Left ventricle myocardium inferior (tissue), 1 donor: ENCODE results near the gene SERTAD3. TPM values are rescaled to one million over a fixed set of nuclear protein-coding genes. Genes with fewer than 3 reads are reported as not detected.

Experiments
- DNase-seq: peaks from one replicate; pipeline ENCODE4 v3.0.0-alpha.2; 2020
- H3K27ac ChIP-seq: fragments of 200-600 bp; replicated peaks from 2 replicates; pipeline ENCODE4 v1.8.0; 2021
- H3K27me3 ChIP-seq: fragments of 200-600 bp; 2 replicates; pipeline ENCODE4 v1.8.0; 2021; ENCODE audit warnings: low read depth
- H3K36me3 ChIP-seq: fragments of 200-600 bp; 2 replicates; pipeline ENCODE4 v1.8.0; 2021
- H3K4me1 ChIP-seq: fragments of 200-600 bp; 2 replicates; pipeline ENCODE4 v1.8.0; 2021
- H3K4me3 ChIP-seq: fragments of 200-600 bp; 2 replicates; pipeline ENCODE4 v1.8.0; 2021; ENCODE audit warnings: mild to moderate bottlenecking, moderate library complexity
- H3K9me3 ChIP-seq: fragments of 200-600 bp; replicated peaks from 2 replicates; pipeline ENCODE4 v1.8.0; 2021
- CTCF ChIP-seq: fragments of 200-600 bp; IDR thresholded peaks from 2 replicates; pipeline ENCODE4 v1.8.0; 2021; ENCODE audit warnings: antibody characterized with exemption, mild to moderate bottlenecking, borderline replicate concordance
- intact Hi-C: fragments of 100-400 bp; cut with micrococcal nuclease; formaldehyde crosslinking; loops from one replicate; pipeline ENCODE4 v1.11.0; 2022
- total RNA-seq: library from RNA; stranded (reverse); fragmentation: NEBNext Ultra II Directional; extraction: Animal tissue kit (Norgen Biotek cat#: 25700); gene quantifications from one replicate; pipeline ENCODE4 v1.2.1, GENCODE V29; 2021
- donor health status: DM: no; HTN: yes; CAD: no; lungs with severe emphysema.

SERTAD3 gene
- total RNA-seq, 1 donor from 2014 or later, result 16.2 TPM

GRCh38 chr19:40392894-40393517 is 51.1 kb downstream of the SERTAD3 start:
- peak; percentile 46 for TF ChIP-seq CTCF
- no peaks in the 10 kb centered on the region for H3K36me3 ChIP-seq
- H3K27me3 ChIP-seq, result no peaks in the 10 kb centered on the region
- H3K4me3 ChIP-seq, result no peak overlapping the region
- peaks cover 3% of the 10 kb centered on the region for H3K4me1 ChIP-seq
- no peak overlapping the region for H3K27ac ChIP-seq
- no peak for DNase-seq
- no peaks in the 10 kb centered on the region for H3K9me3 ChIP-seq
- intact Hi-C loops, result no loop called here

GRCh38 chr19:40392123-40392522 is 52.0 kb downstream of the SERTAD3 start:
- intact Hi-C loops, result no loop called here

More at GRCh38 chr19:40392123-40392522, 52.0 kb downstream of the SERTAD3 start:
- Histone ChIP-seq H3K9me3 (no peaks in the 10 kb centered on the region), H3K4me3 (no peak overlapping the region), H3K4me1 (peaks cover 3% of the 10 kb centered on the region), H3K36me3 (no peaks in the 10 kb centered on the region), H3K27me3 (no peaks in the 10 kb centered on the region), H3K27ac (no peak overlapping the region)
- no peak for TF ChIP-seq CTCF
- DNase-seq, result no peak

Other genes starting within 250 kb of the SERTAD3 start
- not detected for gene TTC9B, start 226.0 kb downstream of the SERTAD3 start, total RNA-seq
- gene CCNP, start 217.6 kb downstream of the SERTAD3 start, total RNA-seq, result 0.30 TPM
- 107 TPM for gene AKT2, start 159.0 kb downstream of the SERTAD3 start, total RNA-seq
- 166 TPM for gene C19orf47, start 95.9 kb downstream of the SERTAD3 start, total RNA-seq
- gene PLD3, start 95.6 kb downstream of the SERTAD3 start, total RNA-seq, result 156 TPM
- gene HIPK4, start 54.2 kb downstream of the SERTAD3 start, total RNA-seq, result not detected
- gene PRX, start 31.0 kb downstream of the SERTAD3 start, total RNA-seq, result 3.3 TPM
- gene SERTAD1, start 18.3 kb downstream of the SERTAD3 start, total RNA-seq, result 9.2 TPM
- gene BLVRB, start 21.4 kb upstream of the SERTAD3 start, total RNA-seq, result 91.3 TPM
- gene SPTBN4, start 22.7 kb upstream of the SERTAD3 start, total RNA-seq, result 6.1 TPM
- gene SHKBP1, start 132.5 kb upstream of the SERTAD3 start, total RNA-seq, result 14.8 TPM
- 260 TPM for gene LTBP4, start 157.0 kb upstream of the SERTAD3 start, total RNA-seq
- gene NUMBL, start 246.3 kb upstream of the SERTAD3 start, total RNA-seq, result 14.7 TPM